Omental fat pad (tissue), 4 donors: ENCODE data around the gene RBMS3. TPM values are rescaled to one million over a fixed set of nuclear protein-coding genes. Genes with fewer than 3 reads are reported as not detected.
"Not testable (repeated sequence)": the region's sequence is repeated elsewhere in the genome, so short reads cannot be mapped to it uniquely, and the experiment has no call there.

Experiments used
- ATAC-seq: fragments of 150-250 bp; one replicate; pipeline ENCODE4 v1.9.1; 2016; ENCODE audit warnings: mild to moderate bottlenecking, moderate library complexity; ENCODE audit not compliant: low FRiP score
- DNase-seq: peaks from one replicate; pipeline ENCODE4 v3.0.0-alpha.2; 2019; ENCODE audit warnings: low spot score
- small RNA-seq: library from RNA; depleted of rRNA; stranded (forward); fragments of <200 nt; gene quantifications from one replicate; pipeline ENCODE3, GENCODE V24; 2016
- total RNA-seq, 4 donors: library from RNA; depleted of rRNA; stranded (reverse); fragments of >200 nt; gene quantifications; one replicate each; pipeline ENCODE4 v1.1.0, GENCODE V29; 2016
- TF ChIP-seq, protein P1 (sequence below), 3 donors: fragments of 450-650 bp; IDR thresholded peaks; one replicate each; pipeline ENCODE4 v1.5.1; 2016 to 2017; ENCODE audit warnings: antibody characterized with exemption in 3 of 3, mild to moderate bottlenecking in 3 of 3, moderate library complexity in 2 of 3

RBMS3 gene
- total RNA-seq, 4 donors from 2014 or later: 61.5 to 185 (median 120) TPM

GRCh38 chr3:30042274-30042859 lies 761.5 kb downstream of the RBMS3 start:
- ATAC-seq (no peak), DNase-seq (peak; percentile 33)
- TF ChIP-seq, protein P1, sequence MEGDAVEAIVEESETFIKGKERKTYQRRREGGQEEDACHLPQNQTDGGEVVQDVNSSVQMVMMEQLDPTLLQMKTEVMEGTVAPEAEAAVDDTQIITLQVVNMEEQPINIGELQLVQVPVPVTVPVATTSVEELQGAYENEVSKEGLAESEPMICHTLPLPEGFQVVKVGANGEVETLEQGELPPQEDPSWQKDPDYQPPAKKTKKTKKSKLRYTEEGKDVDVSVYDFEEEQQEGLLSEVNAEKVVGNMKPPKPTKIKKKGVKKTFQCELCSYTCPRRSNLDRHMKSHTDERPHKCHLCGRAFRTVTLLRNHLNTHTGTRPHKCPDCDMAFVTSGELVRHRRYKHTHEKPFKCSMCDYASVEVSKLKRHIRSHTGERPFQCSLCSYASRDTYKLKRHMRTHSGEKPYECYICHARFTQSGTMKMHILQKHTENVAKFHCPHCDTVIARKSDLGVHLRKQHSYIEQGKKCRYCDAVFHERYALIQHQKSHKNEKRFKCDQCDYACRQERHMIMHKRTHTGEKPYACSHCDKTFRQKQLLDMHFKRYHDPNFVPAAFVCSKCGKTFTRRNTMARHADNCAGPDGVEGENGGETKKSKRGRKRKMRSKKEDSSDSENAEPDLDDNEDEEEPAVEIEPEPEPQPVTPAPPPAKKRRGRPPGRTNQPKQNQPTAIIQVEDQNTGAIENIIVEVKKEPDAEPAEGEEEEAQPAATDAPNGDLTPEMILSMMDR (IDR thresholded peaks at IDR 0.05): peak in 1 of 3 donors; percentile 78

DNA sequence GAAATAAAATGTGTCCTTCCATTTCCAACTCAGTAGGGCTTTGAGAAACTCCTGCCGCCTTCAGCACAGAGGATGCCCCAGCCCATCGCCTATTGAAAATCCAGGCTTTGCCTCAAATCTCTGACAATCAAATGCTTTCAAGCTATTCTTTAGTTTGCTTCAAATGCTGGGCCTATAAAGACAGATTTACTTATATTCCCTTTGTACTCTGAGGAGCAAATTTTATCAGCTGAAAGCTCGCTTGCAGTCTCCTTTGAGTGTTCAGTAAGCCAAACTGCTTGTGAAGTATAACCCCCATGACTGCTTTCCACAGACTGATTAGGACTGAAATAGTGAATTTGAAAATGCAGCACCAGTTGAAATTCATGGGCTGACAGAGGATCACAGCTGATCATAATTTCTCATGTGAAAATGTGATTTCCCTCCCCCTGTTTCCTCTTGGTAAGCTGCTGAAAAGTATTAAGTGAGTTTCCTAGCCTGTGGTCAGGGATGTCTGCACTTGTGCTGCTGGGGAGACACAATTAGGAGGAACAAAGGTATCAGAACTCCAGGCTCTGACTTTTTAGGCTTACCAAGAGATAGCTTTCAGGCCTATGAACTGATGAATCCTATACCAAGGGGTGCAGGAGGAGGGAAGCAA lies 762.2 kb downstream of the RBMS3 start:
- TF ChIP-seq, protein P1 (IDR thresholded peaks at IDR 0.05): no peak
- DNase-seq (no peak), ATAC-seq (no peak)

- TF ChIP-seq, protein P1 (IDR thresholded peaks at IDR 0.05): no peak
- DNase-seq: no peak
Observed at GRCh38 chr3:30044515-30044914, 763.6 kb downstream of the RBMS3 start.

DNA sequence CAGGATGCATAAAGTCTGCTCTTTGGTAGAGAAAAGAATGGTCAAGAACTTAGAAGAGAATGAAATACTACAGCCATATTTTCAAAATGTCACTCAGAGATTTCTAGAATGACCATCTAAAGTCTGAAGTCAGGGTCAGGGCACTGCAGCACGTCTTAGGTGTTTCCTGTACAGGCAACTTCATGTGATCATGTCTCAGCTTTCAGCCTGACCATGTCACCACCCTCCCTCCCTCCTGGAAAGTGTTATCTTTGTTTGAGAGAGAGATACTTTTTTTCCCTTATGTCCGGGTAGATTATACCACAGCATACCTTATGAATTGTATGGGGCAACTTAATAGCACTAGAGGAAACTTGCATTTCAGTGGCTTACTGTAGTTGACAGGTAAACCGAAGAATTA lies 767.6 kb downstream of the RBMS3 start:
- no peak for DNase-seq
- TF ChIP-seq, protein P1 (IDR thresholded peaks at IDR 0.05): no peak
- ATAC-seq: no peak

More at GRCh38 chr3:30044515-30044914, 763.6 kb downstream of the RBMS3 start:
- ATAC-seq: no peak

- not testable (repeated sequence) for DNase-seq, ATAC-seq
Observed at GRCh38 chr3:30050116-30050515, 769.2 kb downstream of the RBMS3 start.

- DNase-seq (no peak), ATAC-seq (no peak)
- TF ChIP-seq, protein P1 (IDR thresholded peaks at IDR 0.05): no peak
Observed at GRCh38 chr3:30059240-30059639, 778.4 kb downstream of the RBMS3 start.

Small RNA genes lying within 50 kb of the gene (small RNA-seq; reads per million reads assigned to genes)
- not detected for gene MTND4LP9
